HG02885 (cell line): ENCODE measurements around the gene UQCRC1.
A peak's percentile ranks its signal among the peaks of the same experiment; 100 is the strongest.
"Not testable (repeated sequence)": the region's sequence is repeated elsewhere in the genome, so short reads cannot be mapped to it uniquely, and the experiment has no call there.

Experiments used
- ATAC-seq: cut with Tn5 transposase; IDR thresholded peaks from one replicate; pipeline ENCODE4 v1.9.1; 2021; ENCODE audit warnings: mild to moderate bottlenecking; ENCODE audit not compliant: unreplicated experiment, poor library complexity

UQCRC1 gene

DNA sequence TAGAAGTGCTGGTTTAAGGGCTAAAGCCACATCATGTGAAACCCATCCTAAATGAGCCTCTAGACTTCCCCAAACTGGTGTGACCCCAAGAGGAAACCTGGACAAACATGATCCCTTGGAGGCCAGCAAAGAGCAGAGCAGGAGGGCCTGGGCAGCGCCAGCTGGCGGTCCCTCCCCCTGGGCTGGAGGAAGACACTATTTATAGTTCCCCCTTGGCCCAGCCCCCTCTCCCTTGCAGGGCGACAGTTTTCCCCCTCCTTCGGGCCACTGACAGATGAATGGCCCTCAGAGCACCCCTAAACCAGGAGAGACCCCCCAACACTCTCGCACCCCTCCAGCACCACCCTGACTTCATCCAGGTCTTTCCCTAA lies 48.8 kb downstream of the UQCRC1 start:
- no peak for ATAC-seq

DNA sequence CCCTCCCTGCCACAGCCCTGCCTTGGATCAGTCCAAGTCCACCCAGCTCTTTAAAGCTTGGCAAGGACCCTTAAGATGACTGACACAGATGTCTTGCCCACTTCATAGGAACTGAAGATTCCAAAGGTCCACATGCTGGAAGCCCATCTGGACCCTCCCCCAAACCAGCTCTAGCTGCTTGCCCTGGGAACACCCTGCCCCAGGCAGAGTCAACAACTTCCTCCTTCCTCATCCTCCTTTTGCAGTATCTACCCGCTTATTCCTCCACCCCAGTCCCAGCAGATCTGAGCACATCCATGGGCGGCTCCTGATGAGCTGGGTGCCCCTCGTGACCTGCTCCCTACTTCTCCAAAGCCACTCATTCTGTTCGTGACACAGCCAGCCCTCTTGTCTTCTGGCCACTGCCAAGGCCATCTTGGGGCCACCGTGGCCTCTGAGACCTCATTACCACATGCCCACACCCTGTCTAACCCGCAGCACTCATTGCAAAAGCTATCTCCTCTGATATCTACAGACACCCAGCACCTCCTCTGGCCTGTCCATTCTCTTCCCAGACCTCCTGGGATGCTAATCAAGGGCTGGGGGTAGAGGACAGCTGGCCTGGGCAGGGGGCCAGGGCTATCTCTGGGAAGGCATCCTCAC lies 50.8 kb downstream of the UQCRC1 start:
- no peak for ATAC-seq

DNA sequence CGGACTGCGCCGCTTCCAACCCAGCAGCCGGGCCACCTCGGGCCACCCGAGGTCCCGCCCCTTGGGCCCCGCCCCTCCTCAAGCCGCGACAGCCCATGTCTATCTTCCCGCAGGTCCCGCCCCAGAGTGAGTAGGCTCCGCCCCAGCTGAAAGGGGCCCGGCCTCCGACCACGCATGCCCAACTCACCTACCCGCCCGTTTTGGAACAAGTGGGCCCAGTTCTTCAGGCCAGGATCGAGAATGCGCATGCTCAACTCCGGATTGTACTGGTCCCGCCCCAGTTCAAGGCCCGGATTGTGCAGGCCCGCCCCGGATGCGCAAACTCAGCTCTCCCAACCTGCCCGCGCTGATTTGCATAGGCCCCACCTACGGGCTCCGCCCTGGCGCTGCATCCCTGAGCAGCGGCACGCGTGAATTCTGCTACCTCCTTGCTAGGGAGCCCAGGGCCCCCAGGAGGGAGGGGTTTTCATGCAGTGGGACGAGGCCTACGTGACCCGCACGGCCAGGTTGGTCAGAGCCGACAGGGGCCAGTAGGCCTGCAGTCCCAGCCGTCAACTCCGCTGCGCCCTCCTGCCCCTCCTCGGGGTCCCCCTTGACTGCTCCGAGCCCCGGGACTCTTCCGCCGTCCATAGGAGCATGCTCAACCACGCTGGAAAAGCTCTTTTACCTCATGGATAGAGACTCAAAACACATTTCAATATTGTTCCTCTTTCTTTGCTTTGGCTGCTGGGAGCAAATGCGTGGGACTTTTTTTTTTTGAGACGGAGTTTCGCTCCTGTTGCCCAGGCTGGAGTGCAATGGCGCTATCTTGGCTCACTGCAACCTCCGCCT lies 52.4 kb downstream of the UQCRC1 start, which contains the start of gene PFKFB4:
TSS of gene PFKFB4 (minus strand) at position 8 of the 831 bp plus-strand sequence. CDS start 26 bp downstream, outside the sequence.
- peak; percentile 84 for ATAC-seq

DNA sequence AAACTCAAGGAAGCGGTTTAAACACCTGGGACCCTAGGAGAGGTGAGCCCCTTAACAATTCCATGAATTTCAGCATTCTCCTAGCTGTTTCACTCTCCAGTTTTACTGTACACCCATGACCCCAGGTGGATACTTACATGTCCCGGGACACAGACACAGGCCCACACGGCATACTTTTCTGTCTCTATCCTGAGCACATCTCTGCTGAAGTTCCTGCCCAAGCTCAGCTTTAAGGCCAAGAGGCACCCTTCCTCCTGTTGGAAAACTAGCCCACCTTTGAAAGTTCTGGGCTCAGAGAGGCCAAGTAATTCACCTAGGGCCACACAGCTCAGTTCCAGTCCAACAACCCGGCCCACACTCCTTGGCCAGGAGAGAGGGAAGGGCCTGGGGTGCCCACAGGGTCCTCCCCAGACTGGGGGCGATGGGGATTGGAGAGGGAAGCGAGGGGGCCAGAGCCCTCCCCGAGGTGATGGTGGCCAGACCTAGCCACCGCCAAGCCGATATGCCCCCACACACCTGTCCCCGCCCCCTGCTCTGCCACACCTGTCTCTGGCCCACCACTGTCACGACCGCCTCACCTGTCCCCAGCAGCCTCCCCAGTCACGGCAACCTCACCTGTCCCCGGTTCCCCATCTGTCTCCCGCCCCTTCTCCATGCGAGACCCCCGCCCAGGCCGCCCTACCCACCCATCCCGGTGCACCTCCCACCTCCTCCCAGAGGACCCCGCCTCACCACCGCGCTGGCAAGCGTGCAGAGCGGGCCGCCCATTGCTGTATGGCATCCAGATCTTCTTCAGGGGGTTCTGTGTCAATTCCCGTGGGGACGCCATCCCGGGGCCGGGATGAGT lies 53.3 kb downstream of the UQCRC1 start:
- no peak for ATAC-seq

DNA sequence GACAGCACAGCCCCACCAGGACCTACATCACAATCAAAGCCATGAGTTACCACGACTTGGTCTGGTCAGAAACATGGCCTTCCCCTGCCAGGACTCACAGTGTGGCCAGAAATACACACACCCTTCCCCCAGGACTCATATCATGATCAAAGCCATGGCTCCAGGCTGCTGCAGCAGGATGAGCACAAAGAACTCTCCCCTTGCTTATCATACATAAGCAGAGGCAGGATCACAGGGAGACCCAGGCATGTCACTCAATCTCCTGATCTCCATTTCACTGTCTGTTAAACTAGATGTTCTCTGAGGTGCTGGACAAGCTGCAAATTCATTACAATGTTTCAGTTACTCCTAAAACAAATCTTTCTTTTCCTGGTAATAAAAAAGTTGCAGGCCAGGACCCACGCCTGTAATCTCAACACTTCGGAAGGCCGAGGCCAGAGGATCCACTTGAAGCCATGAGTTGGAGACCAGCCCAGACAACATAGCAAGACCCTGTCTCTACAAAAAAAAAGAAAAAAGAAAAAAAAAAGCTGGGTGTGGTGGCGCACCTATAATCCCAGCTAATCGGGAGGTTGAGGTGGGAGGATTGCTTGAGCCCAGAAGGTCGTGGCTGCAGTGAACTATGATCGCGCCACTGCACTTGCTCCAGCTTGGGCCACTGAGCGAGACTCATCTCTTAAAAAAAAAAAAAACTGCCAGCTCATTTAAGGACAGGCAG lies 54.1 kb downstream of the UQCRC1 start:
- ATAC-seq, result no peak

DNA sequence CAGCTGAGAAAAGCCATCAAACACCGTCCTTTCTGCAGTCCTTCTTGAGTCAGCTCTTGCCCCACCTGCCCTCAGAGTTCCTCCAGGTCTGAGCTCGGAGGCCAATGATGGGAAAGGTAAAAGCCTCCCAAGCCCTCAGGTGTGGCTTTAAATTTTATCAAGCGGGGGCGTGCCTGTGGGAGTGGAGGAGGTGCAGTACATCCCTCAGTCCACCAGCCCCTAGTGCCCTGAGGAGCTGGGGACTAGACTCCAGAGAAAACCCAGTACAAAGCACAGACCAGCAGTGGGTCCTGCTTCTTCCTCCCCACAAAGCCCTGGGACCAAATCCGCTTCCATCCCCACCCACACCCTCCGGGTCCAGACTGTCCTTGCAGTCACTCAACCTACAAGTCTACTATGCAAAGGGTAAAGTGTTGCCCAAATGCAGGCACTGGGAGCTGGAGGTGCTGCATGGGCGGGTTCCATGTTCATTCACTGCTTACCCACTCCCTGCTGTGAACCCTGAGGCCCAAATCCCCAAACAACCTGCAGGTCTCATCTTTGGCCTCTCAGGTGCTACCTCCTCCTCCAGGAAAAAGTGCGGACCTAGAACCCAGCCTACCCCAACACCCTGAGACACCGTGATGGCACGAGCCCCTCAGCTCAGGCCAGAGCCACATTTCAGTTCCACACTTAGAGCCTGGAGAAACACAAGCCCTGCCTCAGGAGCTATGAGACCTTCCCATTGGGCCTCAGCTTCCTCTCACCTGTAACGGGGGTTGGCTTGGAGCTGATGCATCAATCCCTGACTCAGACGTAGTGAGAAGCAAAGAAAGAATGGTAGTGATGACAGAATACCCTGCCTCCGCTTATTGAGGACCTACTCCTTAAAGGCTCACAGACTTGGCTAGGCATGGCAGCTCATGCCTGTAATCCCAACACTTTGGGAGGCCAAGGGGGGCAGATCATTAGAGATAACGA lies 55.3 kb downstream of the UQCRC1 start:
- no peak for ATAC-seq

DNA sequence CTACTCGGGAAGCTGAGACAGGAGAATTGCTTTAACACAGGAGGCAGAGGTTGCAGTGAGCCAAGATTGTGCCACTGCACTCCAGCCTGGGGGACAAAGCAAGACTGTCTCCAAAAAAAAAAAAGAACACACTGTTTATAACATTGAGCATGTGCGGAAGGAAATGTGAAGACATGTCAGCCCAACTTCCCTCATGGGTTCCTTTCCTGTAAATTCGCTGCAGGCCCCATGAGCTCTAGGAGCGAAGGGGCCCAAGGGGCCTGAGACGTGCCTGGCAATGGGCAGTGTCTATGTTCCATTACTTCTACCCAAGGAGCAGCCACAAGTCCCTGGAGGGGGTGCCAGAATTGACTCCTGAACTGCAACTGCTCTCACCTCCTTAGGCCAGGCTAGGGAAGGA lies 56.1 kb downstream of the UQCRC1 start:
- ATAC-seq, result no peak

DNA sequence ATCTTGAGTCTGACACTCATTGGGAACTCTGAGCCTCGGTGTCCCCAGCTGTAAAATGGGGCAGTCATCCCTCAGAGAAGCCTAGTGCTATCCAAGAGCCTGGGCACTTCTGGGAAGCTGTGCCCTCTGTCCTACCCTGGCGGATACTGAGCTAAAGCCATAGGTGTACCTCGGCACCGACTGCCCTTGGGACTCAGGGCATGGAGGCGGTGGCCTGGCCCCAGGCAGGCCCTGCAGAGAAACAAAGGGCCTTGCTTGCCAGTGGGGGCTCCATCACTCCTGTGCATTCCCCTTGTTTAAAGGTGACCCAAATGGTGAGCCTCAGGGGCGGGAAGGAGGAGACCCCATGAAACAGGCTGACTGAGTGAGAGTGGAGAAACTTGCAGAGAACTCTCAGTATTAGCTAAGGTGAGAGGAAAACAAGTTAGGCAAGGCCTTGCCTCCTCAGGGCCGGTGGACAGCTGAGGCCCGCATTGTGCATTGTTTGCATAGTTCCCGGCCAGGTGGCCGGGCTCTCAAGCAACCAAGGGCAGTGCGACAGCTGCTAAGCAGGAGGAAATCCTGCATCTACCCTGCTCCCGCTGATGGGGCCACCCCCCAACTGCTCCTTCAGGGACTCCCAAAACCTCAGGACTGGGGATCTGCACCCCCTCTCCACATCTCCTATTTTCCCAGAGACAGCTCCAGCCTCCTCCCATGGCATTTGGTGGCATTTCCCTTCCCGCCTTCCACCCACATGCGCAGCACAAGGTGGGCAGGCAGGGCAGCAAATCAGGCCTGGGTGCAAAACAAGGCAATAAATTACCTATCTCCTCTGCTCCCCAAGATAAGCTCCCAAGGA lies 57.1 kb downstream of the UQCRC1 start:
- ATAC-seq, result no peak

DNA sequence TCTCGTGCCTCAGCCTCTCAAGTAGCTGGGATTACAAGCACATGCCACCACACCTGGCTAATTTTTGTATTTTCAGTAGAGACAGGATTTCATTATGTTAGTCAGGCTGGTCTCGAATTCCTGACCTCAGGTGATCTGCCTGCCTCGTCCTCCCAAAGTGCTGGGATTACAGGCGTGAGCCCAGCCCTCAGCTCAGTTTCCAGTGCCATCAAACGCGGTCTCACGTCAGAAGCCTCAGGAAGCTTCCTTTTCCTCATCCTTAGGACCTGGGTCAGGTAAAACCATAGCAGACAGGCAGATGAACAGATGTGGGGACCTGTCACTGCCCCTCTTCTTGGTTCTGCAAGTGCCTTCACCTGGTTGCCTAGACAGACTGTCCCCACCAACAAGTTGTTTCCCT lies 57.8 kb downstream of the UQCRC1 start:
- ATAC-seq, result not testable (repeated sequence)
